ENCODE data around the gene HMG20B.

The HMG20B gene

GRCh38 chr19:3608079-3608641, 35.4 kb downstream of the HMG20B start:
- Histone ChIP-seq H4K20me1 (ENCODE audit: insufficient read depth, low read length) (no peaks in the 10 kb centered on the region), H3K9me3 (ENCODE audit: insufficient read depth, low read length) (no peaks in the 10 kb centered on the region), H3K9ac (ENCODE audit: low read length) (no peak overlapping the region), H3K27ac (ENCODE audit: low read length) (no peak overlapping the region), H3K4me2 (ENCODE audit: low read length) (no peak overlapping the region), H3K79me2 (ENCODE audit: low read length) (no peaks in the 10 kb centered on the region), H3K27me3 (ENCODE audit: low read depth, low read length) (no peaks in the 10 kb centered on the region), H3K4me3 (ENCODE audit: low read length) (no peak overlapping the region), H3K36me3 (replicated peaks; ENCODE audit: low read depth, low read length) (peaks cover 8% of the 10 kb centered on the region), H3K4me1 (ENCODE audit: low read length) (peaks cover 9% of the 10 kb centered on the region), H2AFZ (ENCODE audit: low read depth, low read length) (no peak overlapping the region)
- TF ChIP-seq EZH2phosphoT487 (IDR thresholded peaks at IDR 0.05; ENCODE audit: low read depth) (no peak), CTCF (IDR thresholded peaks at IDR 0.05; ENCODE audit: low read depth, low read length) (no peak)

- Histone ChIP-seq H3K4me1 (ENCODE audit: low read length) (peaks cover 9% of the 10 kb centered on the region), H3K9me3 (ENCODE audit: insufficient read depth, low read length) (no peaks in the 10 kb centered on the region), H3K4me3 (ENCODE audit: low read length) (no peak overlapping the region), H3K27ac (ENCODE audit: low read length) (no peak overlapping the region), H4K20me1 (ENCODE audit: insufficient read depth, low read length) (no peaks in the 10 kb centered on the region), H3K36me3 (replicated peaks; ENCODE audit: low read depth, low read length) (peaks cover 8% of the 10 kb centered on the region), H3K27me3 (ENCODE audit: low read depth, low read length) (no peaks in the 10 kb centered on the region), H3K4me2 (ENCODE audit: low read length) (no peak overlapping the region), H3K9ac (ENCODE audit: low read length) (no peak overlapping the region), H2AFZ (ENCODE audit: low read depth, low read length) (no peak overlapping the region), H3K79me2 (ENCODE audit: low read length) (no peaks in the 10 kb centered on the region)
- no peak for TF ChIP-seq CTCF (IDR thresholded peaks at IDR 0.05; ENCODE audit: low read depth, low read length)
- TF ChIP-seq EZH2phosphoT487 (IDR thresholded peaks at IDR 0.05; ENCODE audit: low read depth): no peak
These were observed 36.1 kb downstream of the HMG20B start for GRCh38 chr19:3608750-3609322.

GRCh38 chr19:3609779-3610719, 37.3 kb downstream of the HMG20B start:
- Histone ChIP-seq H2AFZ (ENCODE audit: low read depth, low read length) (no peak overlapping the region), H3K4me3 (ENCODE audit: low read length) (no peak overlapping the region), H3K27me3 (ENCODE audit: low read depth, low read length) (no peaks in the 10 kb centered on the region), H3K79me2 (ENCODE audit: low read length) (no peaks in the 10 kb centered on the region), H3K9ac (ENCODE audit: low read length) (no peak overlapping the region), H3K4me2 (ENCODE audit: low read length) (no peak overlapping the region), H4K20me1 (ENCODE audit: insufficient read depth, low read length) (no peaks in the 10 kb centered on the region), H3K36me3 (replicated peaks; ENCODE audit: low read depth, low read length) (peaks cover 8% of the 10 kb centered on the region), H3K4me1 (ENCODE audit: low read length) (peaks cover 4% of the 10 kb centered on the region), H3K9me3 (ENCODE audit: insufficient read depth, low read length) (no peaks in the 10 kb centered on the region), H3K27ac (ENCODE audit: low read length) (no peak overlapping the region)
- no peak for TF ChIP-seq CTCF (IDR thresholded peaks at IDR 0.05; ENCODE audit: low read depth, low read length)
- TF ChIP-seq EZH2phosphoT487 (IDR thresholded peaks at IDR 0.05; ENCODE audit: low read depth): no peak
